Measurements from ENCODE around the gene PARP4.
"Not testable (repeated sequence)": the region's sequence is repeated elsewhere in the genome, so short reads cannot be mapped to it uniquely, and the experiment has no call there.

The PARP4 gene

DNA sequence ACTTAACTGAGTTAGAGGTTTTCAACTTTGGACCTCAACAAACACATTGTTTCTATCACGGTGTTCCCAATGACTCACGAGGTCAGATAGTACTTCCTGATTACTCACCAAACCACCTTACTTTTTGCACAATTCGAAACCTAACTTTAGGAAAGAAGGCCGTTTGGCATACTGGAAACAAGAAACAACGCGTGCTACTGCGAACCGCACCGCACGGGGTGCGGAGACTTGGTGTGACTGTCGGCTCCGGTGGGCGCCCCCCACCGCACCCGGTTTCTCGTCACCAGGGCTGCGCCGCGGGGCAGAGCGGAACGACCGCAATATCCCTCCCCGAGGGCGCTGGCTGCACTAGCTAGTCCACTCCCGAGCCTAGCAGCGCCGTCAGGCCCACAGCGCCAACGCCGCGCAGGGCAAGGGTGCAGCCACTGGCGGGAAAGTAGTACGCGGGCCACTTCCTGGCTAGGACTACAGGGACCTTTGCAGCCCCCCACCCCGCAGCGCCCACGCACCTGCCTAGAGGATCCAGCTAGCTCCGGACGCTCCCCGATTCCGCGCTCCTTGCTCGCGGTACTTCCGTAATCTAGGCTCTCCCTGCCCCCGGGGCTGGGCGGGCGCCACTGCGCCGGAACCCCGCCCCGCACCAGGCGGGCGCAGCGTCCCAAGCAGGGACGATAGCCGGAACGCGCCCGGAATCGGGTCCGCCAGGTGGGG is at the start of gene PARP4:
TSS of gene PARP4 (minus strand) at position 582 of the 711 bp plus-strand sequence. CDS start 9,002 bp downstream, outside the sequence.
- peak; percentile 66 for TF ChIP-seq POLR2A (IDR thresholded peaks at IDR 0.05; ENCODE audit: low read depth, low read length)
- peak; percentile 52 for DNase-seq (ENCODE audit: insufficient read length, low spot score)
- peak; percentile 78 for FAIRE-seq

- not testable (repeated sequence) for FAIRE-seq; DNase-seq (ENCODE audit: insufficient read length, low spot score)
Observed at GRCh38 chr13:24560579-24561187, 48.1 kb upstream of the PARP4 start.

DNA sequence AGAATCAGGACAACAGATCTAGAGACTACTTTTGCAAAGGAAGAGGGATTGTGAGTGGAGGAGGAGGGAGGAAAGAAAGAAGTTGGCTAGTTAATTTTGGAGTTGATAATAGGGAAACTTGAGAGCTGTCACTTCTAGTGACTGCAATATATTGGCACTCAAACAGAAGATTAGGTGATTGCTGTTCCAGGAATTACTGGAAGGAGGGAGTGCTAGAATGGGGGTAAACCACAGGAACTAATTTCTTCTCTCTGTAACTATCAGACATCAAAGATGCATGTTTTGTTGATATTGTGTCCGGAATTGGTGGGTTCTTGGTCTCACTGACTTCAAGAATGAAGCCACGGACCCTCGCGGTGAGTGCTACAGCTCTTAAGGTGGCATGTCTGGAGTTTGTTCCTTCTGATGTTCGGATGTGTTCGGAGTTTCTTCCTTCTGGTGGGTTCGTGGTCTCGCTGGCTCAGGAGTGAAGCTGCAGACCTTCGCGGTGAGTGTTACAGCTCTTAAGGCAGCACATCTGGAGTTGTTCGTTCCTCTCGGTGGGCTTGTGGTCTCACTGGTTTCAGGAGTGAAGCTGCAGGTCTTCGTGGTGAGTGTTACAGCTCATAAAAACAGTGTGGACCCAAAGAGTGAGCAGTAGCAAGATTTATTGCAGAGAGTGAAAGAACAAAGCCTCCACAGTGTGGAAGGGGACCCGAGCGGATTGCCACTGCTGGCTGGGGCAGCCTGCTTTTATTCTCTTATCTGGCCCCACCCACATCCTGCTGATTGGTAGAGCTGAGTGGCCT is 47.0 kb upstream of the PARP4 start:
- not testable (repeated sequence) for DNase-seq (ENCODE audit: insufficient read length, low spot score); FAIRE-seq

DNA sequence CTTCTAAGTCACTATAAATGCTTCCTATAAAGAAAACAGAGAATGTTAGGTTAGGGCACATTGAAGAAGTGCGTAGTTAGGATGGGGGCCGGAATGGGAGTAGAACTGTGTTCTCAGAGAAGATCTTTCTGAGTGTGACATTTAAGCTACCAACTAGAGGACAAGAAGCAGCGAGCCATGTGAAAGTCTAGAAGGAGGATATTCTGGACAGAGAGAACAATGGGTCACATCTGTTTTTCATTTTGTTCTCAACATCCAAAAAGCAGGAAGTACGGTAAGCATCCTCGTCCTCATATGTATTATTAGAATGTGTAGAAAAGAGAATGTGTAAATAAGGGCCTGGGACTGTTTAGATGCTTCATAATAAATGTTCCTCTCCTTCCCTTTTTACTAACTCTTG is 44.5 kb upstream of the PARP4 start:
- FAIRE-seq (no peak), DNase-seq (ENCODE audit: insufficient read length, low spot score) (no peak)
- no peak for TF ChIP-seq POLR2A (IDR thresholded peaks at IDR 0.05; ENCODE audit: low read depth, low read length)

GRCh38 chr13:24553892-24554291 is 41.3 kb upstream of the PARP4 start:
- not testable (repeated sequence) for FAIRE-seq; DNase-seq (ENCODE audit: insufficient read length, low spot score)

GRCh38 chr13:24541476-24542352 is 29.1 kb upstream of the PARP4 start:
- not testable (repeated sequence) for FAIRE-seq; DNase-seq (ENCODE audit: insufficient read length, low spot score)

GRCh38 chr13:24541127-24541475 is 28.5 kb upstream of the PARP4 start:
- FAIRE-seq = no peak

GRCh38 chr13:24540236-24541126 is 27.9 kb upstream of the PARP4 start:
- no peak for TF ChIP-seq POLR2A (IDR thresholded peaks at IDR 0.05; ENCODE audit: low read depth, low read length)
- no peak for DNase-seq (ENCODE audit: insufficient read length, low spot score)
- FAIRE-seq = no peak

More at GRCh38 chr13:24541127-24541475, 28.5 kb upstream of the PARP4 start:
- DNase-seq (ENCODE audit: insufficient read length, low spot score) = no peak
- no peak for TF ChIP-seq POLR2A (IDR thresholded peaks at IDR 0.05; ENCODE audit: low read depth, low read length)

DNA sequence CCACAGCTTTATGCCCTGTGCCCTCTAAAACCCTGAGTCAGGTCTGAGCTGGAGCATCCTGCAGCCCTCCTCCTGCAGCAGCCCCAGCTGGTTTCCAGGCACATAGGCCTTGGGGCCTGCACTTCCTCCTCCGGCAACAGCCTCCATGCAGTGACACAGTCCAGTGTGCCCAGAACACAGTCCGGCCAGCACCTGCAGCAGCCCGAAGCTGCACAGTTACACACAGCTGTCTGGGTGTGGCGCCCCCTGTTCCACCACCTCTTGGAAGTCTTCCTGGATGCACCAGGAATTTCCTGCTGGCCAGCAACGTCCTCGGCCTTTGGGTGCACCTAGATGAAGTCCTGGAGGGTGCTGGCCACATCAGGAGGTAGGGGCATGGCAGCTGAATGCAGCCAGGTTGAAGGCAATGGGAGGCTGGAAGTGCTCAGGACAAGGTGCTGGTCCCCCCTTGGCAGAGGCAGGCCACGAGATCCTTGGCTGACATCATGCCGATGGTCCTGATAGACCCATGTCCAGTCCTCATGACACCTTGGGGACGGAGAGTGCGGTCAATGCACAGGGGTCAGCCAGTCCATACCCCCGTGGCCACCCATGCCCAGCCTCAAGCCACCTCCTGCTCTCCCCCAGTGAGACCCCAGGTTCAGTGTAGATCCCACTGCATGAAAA is 27.1 kb upstream of the PARP4 start:
- TF ChIP-seq POLR2A (IDR thresholded peaks at IDR 0.05; ENCODE audit: low read depth, low read length) = no peak
- no peak for FAIRE-seq
- no peak for DNase-seq (ENCODE audit: insufficient read length, low spot score)

- TF ChIP-seq POLR2A (IDR thresholded peaks at IDR 0.05; ENCODE audit: low read depth, low read length) = no peak
Observed at GRCh38 chr13:24529478-24529877, 16.9 kb upstream of the PARP4 start.

GRCh38 chr13:24528816-24529398 is 16.3 kb upstream of the PARP4 start:
- TF ChIP-seq POLR2A (IDR thresholded peaks at IDR 0.05; ENCODE audit: low read depth, low read length) = no peak
- FAIRE-seq (no peak), DNase-seq (ENCODE audit: insufficient read length, low spot score) (no peak)

More at GRCh38 chr13:24529478-24529877, 16.9 kb upstream of the PARP4 start:
- FAIRE-seq (no peak), DNase-seq (ENCODE audit: insufficient read length, low spot score) (no peak)

DNA sequence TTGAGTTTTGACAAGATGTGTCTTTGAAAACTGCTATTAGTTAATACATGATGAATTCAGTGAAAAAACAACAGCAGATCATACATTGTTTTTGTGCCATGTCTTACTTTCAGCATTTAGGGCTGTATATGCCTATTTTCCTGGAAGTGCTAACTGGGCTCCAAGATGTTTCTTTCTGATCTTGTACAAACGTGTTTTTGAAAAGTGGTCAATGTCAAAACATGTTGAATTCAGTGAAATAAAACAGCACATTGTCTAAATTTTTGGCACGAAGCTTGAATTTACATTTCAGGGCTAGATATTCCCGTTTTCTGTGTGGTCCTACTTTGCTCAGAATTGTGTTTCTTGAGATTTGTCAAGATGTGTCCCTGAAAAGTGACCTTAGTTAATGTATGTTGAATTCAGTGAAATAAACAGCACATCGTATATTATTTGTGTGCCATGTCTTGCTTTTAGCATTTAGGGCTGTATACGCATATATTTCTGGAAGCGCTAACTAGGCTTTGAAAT is 14.7 kb upstream of the PARP4 start:
- FAIRE-seq = no peak
- TF ChIP-seq POLR2A (IDR thresholded peaks at IDR 0.05; ENCODE audit: low read depth, low read length) = no peak

More for the DNA sequence above, 14.7 kb upstream of the PARP4 start:
- no peak for DNase-seq (ENCODE audit: insufficient read length, low spot score)
